GM18867 (cell line): ENCODE data around the gene GPR52.
"Not testable (repeated sequence)": the region's sequence is repeated elsewhere in the genome, so short reads cannot be mapped to it uniquely, and the experiment has no call there.

Experiments
- ATAC-seq: cut with Tn5 transposase; IDR thresholded peaks from one replicate; pipeline ENCODE4 v1.9.1; 2021; ENCODE audit warnings: mild to moderate bottlenecking, moderate library complexity; ENCODE audit not compliant: unreplicated experiment

Gene GPR52, protein sequence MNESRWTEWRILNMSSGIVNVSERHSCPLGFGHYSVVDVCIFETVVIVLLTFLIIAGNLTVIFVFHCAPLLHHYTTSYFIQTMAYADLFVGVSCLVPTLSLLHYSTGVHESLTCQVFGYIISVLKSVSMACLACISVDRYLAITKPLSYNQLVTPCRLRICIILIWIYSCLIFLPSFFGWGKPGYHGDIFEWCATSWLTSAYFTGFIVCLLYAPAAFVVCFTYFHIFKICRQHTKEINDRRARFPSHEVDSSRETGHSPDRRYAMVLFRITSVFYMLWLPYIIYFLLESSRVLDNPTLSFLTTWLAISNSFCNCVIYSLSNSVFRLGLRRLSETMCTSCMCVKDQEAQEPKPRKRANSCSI

DNA sequence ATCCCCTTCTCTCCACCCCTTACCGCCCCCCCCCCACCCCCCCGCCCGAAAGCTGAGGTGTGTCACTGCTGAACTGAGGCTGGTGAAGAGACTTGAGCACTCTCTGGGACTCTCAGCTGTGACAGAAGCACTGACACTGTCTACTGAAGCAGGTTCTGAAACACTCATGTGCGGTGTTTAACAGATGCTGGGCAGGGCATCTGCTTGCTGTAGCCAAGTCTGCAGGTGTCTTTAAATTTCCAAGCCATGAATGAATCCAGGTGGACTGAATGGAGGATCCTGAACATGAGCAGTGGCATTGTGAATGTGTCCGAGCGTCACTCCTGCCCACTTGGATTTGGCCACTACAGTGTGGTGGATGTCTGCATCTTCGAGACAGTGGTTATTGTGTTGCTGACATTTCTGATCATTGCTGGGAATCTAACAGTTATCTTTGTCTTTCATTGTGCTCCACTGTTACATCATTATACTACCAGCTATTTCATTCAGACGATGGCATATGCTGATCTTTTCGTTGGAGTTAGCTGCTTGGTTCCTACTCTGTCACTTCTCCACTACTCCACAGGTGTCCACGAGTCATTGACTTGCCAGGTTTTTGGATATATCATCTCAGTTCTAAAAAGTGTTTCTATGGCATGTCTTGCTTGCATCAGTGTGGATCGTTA is at the start of gene GPR52:
Gene GPR52 (plus strand): TSS at position 99 of the 665 bp plus-strand sequence. CDS start 148 bp downstream, at position 247.
- no peak for ATAC-seq

DNA sequence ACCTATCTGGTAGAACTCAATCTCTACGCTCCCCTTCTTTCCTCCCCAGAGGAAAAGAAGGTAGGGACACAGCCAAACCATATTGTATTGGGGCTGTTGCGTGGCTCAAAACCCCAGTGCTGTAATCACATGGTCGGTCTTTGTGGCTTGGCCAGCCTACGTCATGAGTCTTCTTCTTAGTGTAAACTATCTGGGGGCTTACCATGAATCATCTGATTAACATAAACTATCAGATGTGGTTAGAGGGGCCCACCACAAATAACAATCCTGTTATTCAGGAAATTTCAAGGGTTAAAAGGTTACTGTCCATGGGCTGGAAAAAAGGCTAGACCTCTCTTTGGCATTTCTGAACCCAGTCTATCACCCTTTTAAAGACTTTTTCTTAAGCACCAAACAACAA is 49.5 kb upstream of the GPR52 start:
- no peak for ATAC-seq

DNA sequence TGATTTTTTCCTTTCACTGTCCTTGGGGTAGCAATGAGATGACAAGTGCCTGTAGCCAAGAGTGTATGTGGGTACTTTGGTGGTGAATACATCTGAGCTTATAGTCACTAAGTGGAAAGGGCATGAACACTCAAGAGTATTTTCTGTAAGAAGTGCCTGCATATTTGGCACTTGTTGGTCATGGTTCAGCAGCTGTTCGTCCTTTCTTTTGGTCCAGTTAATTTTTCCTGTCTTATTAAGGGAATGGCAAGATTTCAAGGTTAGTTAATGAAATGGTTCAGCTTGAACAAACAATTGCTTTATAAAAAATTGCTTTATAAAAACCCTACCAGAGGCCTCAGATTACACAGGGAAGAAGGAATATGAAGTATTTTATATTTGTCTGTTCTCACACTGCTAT is 48.6 kb upstream of the GPR52 start:
- no peak for ATAC-seq

DNA sequence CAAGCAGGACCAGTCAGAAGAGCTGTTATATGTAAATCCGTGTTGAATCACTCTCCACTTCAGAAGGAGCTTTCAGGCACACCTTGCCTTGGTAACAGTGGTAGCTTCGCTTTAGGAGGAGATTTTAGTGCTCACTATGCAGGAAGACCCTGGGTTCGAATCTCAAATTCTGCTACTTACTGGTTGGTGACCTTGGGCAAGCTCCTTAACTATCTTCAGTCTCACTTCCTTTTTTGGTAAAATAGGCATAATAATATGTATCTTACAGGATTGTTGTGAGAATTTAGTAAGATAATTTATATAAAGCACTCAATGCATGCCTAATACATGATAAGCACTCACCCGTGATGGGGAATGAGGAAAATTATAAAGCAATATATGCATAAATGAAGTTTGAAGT is 46.7 kb upstream of the GPR52 start:
- no peak for ATAC-seq

DNA sequence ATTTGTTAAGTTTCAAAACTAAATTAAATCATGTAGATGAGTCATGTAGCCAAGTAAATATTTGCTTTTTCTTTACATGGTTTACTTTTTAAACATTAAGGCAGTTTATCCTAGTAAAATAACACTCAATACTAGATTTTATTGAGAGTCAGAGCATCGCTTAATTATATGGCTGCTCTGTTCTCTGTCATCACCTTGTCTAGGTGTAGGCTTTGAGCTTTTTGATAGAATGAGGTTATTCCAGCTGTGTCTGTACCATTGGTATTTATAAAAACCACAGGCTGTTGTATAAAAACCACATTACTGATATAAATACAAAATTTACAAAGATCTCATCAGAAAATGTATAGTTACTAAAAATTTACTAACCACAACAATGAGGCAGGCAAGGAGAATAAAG is 42.5 kb upstream of the GPR52 start:
- no peak for ATAC-seq

DNA sequence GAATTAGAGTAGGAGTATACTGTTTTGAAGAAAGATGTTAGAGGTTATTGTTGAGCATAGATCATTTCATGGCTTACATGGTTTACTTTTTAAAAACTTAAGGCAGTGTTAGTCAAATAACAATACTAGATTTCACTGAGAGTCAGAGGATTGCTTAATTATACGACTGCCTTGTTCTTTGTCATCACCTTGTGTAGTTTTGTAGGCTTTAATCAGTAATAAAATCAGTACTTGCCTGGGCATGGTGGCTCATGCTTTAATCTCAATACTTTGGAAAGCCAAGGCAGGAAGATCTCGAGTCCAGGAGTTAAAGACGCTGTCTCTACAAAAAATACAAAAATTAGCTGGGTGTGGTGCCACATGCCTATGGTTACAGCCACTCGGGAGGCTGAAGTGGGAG is 41.3 kb upstream of the GPR52 start:
- ATAC-seq: no peak

DNA sequence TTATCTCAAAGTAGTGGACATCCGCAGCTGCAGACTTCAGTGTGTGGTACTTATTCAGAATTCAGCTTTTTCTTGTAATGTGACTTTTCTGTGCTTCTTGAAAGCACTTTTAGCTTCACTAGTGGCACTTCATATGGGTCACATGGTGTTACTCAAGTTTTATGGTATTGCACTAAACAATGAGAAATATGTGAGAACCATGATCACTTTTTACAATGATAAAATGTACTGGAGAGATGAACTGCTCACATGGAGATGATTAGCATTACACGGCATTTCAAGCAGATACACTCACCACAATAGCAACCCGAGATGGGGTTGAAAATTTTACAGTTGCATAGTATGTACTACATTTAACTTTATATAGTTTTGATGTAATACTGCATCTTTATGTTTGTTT is 40.1 kb upstream of the GPR52 start:
- ATAC-seq: no peak

DNA sequence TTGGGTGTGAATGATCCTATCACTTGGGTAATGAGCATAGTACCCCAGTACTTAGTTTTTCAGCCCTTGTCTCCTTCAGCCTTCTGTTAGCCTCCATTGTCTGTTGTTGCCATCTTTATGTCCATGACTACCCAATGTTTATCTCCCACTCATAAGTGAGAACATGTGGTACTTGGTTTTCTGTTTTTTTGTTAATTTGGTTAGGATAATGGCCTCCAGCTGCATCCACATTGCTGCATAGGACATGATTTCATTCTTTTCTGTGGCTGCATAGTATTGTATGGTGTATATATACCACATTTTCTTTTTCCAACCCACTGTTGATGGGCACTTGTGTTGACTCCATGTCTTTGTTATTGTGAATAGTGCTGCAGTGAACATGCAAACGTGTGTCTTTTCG is 39.6 kb upstream of the GPR52 start:
- no peak for ATAC-seq

DNA sequence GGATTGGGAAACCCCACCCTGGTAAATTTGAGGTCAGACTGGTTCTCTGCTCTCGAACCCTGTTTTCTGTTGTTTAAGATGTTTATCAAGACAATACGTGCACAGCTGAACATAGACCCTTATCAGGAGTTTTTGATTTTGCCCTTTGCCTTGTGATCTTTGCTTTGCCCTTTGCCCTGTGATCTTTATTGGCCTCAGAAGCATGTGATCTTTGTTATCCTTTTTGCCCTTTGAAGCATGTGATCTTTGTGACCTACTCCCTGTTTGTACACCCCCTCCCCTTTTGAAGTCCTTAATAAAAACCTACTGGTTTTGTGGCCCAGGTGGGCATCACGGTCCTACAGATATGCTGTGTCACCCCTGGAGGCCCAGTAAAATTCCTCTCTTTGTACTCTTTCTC is 38.0 kb upstream of the GPR52 start:
- not testable (repeated sequence) for ATAC-seq

DNA sequence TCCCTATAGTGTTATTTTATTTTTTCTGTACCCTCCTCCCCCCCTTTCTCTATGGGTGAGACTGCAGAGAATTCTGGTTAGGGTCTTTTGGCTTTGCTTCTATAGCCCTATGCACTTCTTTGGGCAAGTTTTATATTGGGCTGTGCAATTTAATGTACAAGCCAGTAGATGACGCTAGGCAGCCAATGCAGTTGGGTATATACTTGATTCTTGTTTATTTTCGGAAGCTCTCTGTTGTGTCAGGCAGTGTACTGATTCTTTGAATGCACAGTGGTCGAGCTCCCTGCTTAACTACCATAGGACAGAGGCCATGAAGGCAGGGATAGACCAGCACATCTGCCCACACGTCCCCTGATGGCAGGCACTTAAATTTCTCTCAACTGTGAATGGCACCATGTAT is 34.1 kb upstream of the GPR52 start:
- ATAC-seq: no peak

DNA sequence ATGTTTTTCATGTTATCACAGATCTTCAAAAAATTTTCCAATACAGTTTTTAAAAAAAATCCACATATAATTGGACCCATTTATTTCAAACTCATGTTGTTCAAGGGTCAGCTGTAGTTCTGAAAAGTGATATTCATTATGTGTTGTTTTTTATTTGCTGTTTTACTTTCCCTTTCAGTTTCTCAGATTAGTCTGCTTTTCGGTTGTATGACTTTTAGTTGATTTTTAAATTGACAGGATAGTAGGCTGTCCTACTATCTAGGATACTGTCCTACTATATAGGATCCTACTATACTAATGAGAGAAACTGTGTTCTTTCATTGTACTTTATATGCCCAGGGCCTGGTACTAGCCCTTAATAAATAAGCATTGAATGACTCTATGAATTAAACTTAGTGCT is 33.6 kb upstream of the GPR52 start:
- no peak for ATAC-seq

DNA sequence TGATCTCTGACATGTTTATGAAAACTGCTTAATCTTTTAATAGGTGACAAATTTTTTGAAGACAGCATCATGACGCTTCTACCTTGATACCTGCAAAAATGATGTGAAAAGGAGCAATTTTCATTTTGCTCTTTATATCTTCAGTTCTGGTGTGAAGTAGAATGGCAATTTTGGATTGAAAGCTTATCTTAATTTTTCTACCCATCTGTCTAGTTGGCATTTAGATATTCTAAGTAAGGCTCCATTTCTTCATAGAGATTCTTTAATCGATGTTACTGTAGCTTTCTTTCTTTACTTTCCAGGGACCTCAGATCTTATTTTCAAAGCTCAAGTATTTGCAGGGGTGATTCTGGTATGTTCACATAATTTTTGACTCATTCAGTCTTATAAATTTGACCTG is 32.3 kb upstream of the GPR52 start:
- ATAC-seq: no peak

DNA sequence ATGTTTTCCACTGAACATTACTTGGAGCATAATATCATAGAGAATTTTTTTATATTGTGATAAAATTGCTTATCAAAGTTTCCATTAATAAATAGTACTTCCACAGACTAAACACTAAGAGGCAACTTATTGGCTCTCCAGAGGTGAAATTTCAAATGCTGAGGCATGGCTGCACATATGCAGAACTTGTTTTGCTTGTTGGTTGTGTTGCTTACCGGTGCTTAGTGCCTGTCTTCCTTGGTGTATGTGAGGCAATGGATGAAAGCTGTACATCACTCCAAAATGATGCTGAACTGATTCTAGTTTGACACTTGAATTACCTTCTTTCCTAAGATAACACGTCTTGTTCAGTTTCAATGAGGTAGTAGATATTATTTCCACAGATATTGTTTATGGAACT is 29.8 kb upstream of the GPR52 start:
- ATAC-seq: no peak

DNA sequence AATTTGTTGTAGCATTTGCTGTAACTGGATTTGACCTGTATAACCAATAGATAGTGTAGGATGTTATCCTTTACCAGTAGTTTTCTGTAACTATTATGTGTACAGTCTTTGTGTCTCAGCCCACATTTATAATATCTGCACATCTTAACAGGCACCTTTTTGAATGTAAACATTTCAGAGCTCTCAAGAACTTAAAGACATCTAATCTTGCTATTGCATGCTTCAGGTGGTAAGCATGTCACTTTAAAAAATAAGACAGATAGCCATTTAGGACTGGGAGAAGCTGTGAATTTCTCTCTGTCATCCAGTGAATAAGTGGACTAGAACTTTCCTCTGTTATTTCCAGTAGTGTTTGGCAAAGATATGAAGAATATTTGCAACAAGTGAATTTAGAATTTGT is 22.6 kb upstream of the GPR52 start:
- no peak for ATAC-seq

DNA sequence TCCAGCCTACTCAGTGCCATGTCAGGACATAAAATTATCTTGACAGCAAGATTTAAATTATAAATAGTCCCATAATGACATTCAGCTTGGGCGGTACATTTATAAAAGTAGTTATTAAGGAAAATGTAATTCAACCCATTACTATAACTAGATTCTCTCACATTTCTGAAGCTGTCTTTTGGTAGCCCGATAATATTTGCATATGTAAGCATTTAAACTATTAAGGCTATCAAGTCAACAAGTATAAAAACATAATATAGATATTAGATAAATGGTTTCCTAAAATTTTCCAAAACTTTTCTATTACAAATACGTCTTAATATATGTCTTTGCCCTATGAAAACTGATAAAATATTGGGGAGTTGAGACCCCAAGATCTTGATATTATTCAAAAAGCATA is 21.6 kb upstream of the GPR52 start:
- ATAC-seq: no peak

DNA sequence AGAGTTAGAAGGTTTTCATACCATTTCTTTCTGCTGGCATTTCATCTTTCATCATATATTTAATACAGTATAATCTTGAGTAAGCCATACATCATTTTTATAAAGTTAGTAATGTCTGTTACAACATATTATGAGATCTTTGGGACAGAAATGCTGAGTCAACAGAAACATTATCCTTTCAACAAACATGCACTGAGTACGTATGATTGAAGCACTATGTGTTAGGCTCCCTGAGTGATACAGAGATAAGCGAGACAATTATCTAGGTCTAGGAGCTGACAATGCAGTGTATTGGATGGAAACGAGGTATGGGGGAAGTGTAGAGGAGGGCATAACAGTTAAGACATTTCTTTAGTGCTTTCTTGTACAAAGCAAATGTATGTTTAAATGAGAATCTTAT is 19.7 kb upstream of the GPR52 start:
- no peak for ATAC-seq

DNA sequence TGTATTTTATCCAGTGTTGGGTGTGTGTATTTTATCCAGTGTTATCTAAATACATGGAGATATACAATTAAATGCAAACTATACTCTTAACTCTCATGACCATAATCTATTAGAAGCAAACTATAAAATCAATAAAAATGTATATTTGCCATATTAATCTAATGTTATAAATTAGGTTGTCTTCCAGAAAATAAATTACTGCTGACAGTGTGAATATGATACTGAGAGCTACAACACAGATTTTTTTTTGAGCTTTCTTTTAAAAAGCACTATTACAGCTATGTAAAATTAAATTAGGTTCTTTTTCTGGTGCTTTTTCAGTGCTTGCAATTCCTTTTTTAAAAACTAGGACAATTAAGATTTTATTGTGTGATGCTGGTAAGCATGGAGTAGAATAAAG is 19.0 kb upstream of the GPR52 start:
- ATAC-seq: no peak

DNA sequence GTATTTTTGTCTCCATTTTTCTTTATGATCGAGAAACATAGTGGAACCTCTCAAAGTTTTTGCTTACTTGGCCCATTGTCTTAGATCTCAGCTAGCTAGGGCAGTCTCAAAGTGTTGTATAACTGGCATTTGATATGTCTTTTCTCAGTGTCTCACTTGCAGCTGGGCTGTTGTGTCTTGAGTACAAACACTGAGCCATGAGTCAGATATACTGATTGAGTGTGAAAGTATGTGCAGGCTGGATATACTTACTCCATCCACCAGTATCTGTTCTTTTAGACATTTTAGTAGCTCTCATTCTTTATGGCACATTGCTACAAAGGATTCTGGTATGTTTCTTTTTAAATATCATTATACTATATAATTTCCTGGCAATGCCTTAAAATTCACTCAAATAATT is 14.3 kb upstream of the GPR52 start:
- ATAC-seq: no peak

DNA sequence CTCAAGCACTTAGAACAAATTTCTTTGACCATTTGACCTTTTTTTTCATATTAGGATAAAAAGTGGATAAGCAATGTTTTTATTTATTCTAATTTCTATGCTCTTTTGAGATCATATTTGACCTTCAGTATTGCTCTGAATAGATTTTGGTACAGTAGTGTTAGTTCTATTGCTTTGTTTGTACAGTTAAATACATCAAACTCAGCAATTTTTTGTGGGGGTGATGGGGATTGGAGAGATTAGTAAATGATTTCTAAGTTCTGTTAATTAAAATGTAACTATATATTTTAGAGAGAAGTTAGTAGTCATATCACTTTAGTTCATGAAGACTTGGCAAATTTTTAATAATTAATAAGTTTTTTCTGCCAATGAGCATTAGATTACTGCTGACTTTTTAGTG is 2.4 kb upstream of the GPR52 start:
- ATAC-seq: no peak

DNA sequence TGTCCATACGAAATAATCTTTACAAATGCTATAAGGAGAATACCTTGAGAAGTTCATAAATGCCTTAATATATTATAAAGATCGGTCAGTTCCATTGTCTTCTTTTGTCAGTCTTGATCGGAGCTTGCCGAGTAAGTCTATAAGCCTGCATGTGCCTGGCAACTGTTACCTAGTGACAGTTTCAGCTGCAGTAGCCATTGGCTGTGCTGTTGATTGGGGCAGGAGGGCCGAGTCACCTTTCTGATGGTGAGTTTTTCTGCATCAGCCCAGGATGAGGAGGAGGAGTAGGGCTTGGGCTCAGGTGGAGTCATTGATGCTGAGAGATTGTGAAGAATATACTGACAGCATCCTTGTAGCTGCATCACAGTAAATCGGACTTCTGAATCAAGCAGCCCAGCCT is 1.9 kb upstream of the GPR52 start:
- no peak for ATAC-seq

DNA sequence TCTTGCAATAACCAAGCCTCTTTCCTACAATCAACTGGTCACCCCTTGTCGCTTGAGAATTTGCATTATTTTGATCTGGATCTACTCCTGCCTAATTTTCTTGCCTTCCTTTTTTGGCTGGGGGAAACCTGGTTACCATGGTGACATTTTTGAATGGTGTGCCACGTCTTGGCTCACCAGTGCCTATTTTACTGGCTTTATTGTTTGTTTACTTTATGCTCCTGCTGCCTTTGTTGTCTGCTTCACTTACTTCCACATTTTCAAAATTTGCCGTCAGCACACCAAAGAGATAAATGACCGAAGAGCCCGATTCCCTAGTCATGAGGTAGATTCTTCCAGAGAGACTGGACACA is 743 bp downstream of the GPR52 start:
- ATAC-seq: no peak

DNA sequence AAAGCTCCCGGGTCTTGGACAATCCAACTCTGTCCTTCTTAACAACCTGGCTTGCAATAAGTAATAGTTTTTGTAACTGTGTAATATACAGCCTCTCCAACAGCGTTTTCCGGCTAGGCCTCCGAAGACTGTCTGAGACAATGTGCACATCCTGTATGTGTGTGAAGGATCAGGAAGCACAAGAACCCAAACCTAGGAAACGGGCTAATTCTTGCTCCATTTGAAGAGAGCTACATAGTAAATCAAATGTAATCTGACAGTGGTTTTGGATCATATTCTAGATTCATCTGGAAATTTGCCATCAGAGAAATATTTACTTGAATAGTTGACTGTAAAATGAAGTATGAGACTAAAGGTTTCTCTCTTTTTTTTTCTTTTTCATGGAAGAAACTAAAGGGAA is 1.2 kb downstream of the GPR52 start:
- ATAC-seq: no peak

DNA sequence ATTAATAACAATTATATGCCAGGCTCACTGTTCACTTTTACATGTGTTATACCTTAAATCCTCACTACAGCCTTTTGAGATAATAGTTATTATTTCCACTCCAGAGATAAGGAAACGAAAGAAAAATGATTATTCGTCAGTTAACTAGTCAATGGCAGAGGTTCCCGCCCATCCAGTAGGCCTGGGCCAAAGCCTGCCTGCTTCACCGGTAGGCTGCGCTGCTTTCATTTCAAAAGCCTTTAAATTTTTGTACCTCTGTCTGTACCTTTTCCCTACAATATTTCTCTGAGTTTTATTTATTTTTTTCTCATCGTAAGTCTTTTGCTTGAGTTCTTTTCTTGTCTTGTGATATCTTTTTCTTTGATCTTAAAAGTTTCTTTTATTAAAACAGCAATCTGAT is 3.6 kb downstream of the GPR52 start:
- ATAC-seq: no peak
